ENCODE measurements around the gene UGT1A5. TPM values are rescaled to one million over a fixed set of nuclear protein-coding genes. Genes with fewer than 3 reads are reported as not detected.

Gene UGT1A5
- polyA plus RNA-seq, 1 donor from 2014 or later, result not detected

GRCh38 chr2:233702238-233702637 lies 10.5 kb upstream of the UGT1A5 start:
- no peak for TF ChIP-seq CTCF (IDR thresholded peaks at IDR 0.05; ENCODE audit: poor library complexity, severe bottlenecking)
- TF ChIP-seq EP300 (conservative IDR thresholded peaks at IDR 0.05; ENCODE audit: poor library complexity, severe bottlenecking), result no peak
- TF ChIP-seq SMC3 (conservative IDR thresholded peaks at IDR 0.05; ENCODE audit: poor library complexity), result no peak
- TF ChIP-seq TAF1 (IDR thresholded peaks at IDR 0.05; ENCODE audit: low read depth), result no peak
- TF ChIP-seq REST (IDR thresholded peaks at IDR 0.05; ENCODE audit: borderline replicate concordance), result no peak
- no peak for TF ChIP-seq MXI1 (conservative IDR thresholded peaks at IDR 0.05; ENCODE audit: poor library complexity, severe bottlenecking)
- TF ChIP-seq RAD21 (conservative IDR thresholded peaks at IDR 0.05), result no peak
- no peak for TF ChIP-seq EZH2 (IDR thresholded peaks at IDR 0.05; ENCODE audit: borderline replicate concordance, insufficient read depth, low read length, poor library complexity, severe bottlenecking)
- no peak for TF ChIP-seq POLR2AphosphoS5 (IDR thresholded peaks at IDR 0.05)
- Histone ChIP-seq H3K9me2 (ENCODE audit: insufficient read depth, low read length) (no peaks in the 10 kb centered on the region), H3K9me3 (ENCODE audit: low read length) (no peaks in the 10 kb centered on the region), H3F3A (ENCODE audit: insufficient read depth, low read length, poor library complexity, severe bottlenecking) (no peaks in the 10 kb centered on the region), H3K4me2 (ENCODE audit: low read length) (no peak overlapping the region), H4K20me1 (ENCODE audit: insufficient read depth) (no peaks in the 10 kb centered on the region), H3K4me3 (ENCODE audit: low read length) (no peak overlapping the region), H2AFZ (ENCODE audit: low read depth, low read length) (no peak overlapping the region), H3K27me3 (ENCODE audit: insufficient read depth, low read depth, low read length) (no peaks in the 10 kb centered on the region), H3K27ac (ENCODE audit: low read length) (no peak overlapping the region), H3K36me3 (ENCODE audit: insufficient read depth, low read length) (no peaks in the 10 kb centered on the region), H3K9ac (ENCODE audit: low read length) (no peak overlapping the region), H3K79me2 (replicated peaks; ENCODE audit: insufficient read depth, low read length) (no peaks in the 10 kb centered on the region)

GRCh38 chr2:233705911-233706506 lies 6.7 kb upstream of the UGT1A5 start:
- no peaks in the 10 kb centered on the region for H3K9me2 ChIP-seq (ENCODE audit: insufficient read depth, low read length)

More at GRCh38 chr2:233705911-233706506, 6.7 kb upstream of the UGT1A5 start:
- Histone ChIP-seq H3K9ac (ENCODE audit: low read length) (no peak overlapping the region), H3F3A (ENCODE audit: insufficient read depth, low read length, poor library complexity, severe bottlenecking) (no peaks in the 10 kb centered on the region), H3K27me3 (ENCODE audit: insufficient read depth, low read depth, low read length) (no peaks in the 10 kb centered on the region), H3K36me3 (ENCODE audit: insufficient read depth, low read length) (no peaks in the 10 kb centered on the region), H3K4me2 (ENCODE audit: low read length) (no peak overlapping the region), H4K20me1 (ENCODE audit: insufficient read depth) (no peaks in the 10 kb centered on the region), H3K27ac (ENCODE audit: low read length) (no peak overlapping the region), H3K4me3 (ENCODE audit: low read length) (no peak overlapping the region), H2AFZ (ENCODE audit: low read depth, low read length) (no peak overlapping the region), H3K79me2 (replicated peaks; ENCODE audit: insufficient read depth, low read length) (no peaks in the 10 kb centered on the region), H3K9me3 (ENCODE audit: low read length) (no peaks in the 10 kb centered on the region)
- TF ChIP-seq MXI1 (conservative IDR thresholded peaks at IDR 0.05; ENCODE audit: poor library complexity, severe bottlenecking) (no peak), RAD21 (conservative IDR thresholded peaks at IDR 0.05) (no peak), EZH2 (IDR thresholded peaks at IDR 0.05; ENCODE audit: borderline replicate concordance, insufficient read depth, low read length, poor library complexity, severe bottlenecking) (no peak), TAF1 (IDR thresholded peaks at IDR 0.05; ENCODE audit: low read depth) (no peak), EP300 (conservative IDR thresholded peaks at IDR 0.05; ENCODE audit: poor library complexity, severe bottlenecking) (no peak), SMC3 (conservative IDR thresholded peaks at IDR 0.05; ENCODE audit: poor library complexity) (no peak), POLR2AphosphoS5 (IDR thresholded peaks at IDR 0.05) (no peak), CTCF (IDR thresholded peaks at IDR 0.05; ENCODE audit: poor library complexity, severe bottlenecking) (no peak), REST (IDR thresholded peaks at IDR 0.05; ENCODE audit: borderline replicate concordance) (no peak)

Measured in neural cell (in vitro differentiated cells).